PC-9 (cell line): ENCODE measurements around the gene MICAL3. TPM values are rescaled to one million over a fixed set of nuclear protein-coding genes. Genes with fewer than 3 reads are reported as not detected.

Source experiments
- BruUV-seq: library from RNA; stranded (reverse); fragments of 400-500 nt; replicated peaks from 2 replicates; lab custom pipeline; 2021; lab: Mats Ljungman, UMichigan
- CTCF ChIA-PET: fragments of 300-600 bp; sonication (Branson Sonifier 250); formaldehyde crosslinking; loops from one replicate; lab custom pipeline; 2022; ENCODE audit warnings: antibody characterized with exemption; lab: Charles Lee
- POLR2A ChIA-PET: fragments of 300-600 bp; sonication (Branson Sonifier 250); formaldehyde crosslinking; loops from one replicate; lab custom pipeline; 2022; ENCODE audit warnings: antibody characterized with exemption; ENCODE audit not compliant: unreplicated experiment; lab: Charles Lee
- DNase-seq, 2 experiments: peaks; one replicate each; pipeline versions ENCODE4 v3.0.0 to v3.0.0-alpha.2; 2015 to 2022; ENCODE audit warnings: mixed read lengths in 1 of 2
- H2AFZ ChIP-seq: fragments of 200-600 bp; sonication (generic); 2 replicates; pipeline ENCODE4 v1.8.1; 2017; ENCODE audit warnings: antibody characterized with exemption
- H3F3A ChIP-seq: fragments of 200-600 bp; sonication (generic); 2 replicates; pipeline ENCODE4 v1.8.1; 2017; ENCODE audit warnings: antibody characterized with exemption, mild to moderate bottlenecking, low read depth; ENCODE audit not compliant: insufficient read depth
- H3K27ac ChIP-seq: fragments of 200-600 bp; sonication (generic); 2 replicates; pipeline ENCODE4 v1.6.1; 2016; ENCODE audit warnings: mixed run types
- H3K27me3 ChIP-seq: fragments of 200-600 bp; sonication (generic); 2 replicates; pipeline ENCODE4 v1.6.1; 2016; ENCODE audit warnings: low read depth, mixed run types; ENCODE audit not compliant: insufficient read depth
- H3K36me3 ChIP-seq: fragments of 200-600 bp; sonication (generic); 2 replicates; pipeline ENCODE4 v1.6.1; 2016; ENCODE audit warnings: low read depth, mixed run types
- H3K4me1 ChIP-seq: fragments of 200-600 bp; sonication (generic); replicated peaks from 2 replicates; pipeline ENCODE4 v1.6.1; 2016; ENCODE audit warnings: mixed run types; ENCODE audit not compliant: insufficient read depth
- H3K4me2 ChIP-seq: fragments of 200-600 bp; sonication (generic); 2 replicates; pipeline ENCODE4 v1.6.1; 2017; ENCODE audit warnings: mixed run types
- H3K4me3 ChIP-seq: fragments of 200-600 bp; sonication (generic); 2 replicates; pipeline ENCODE4 v1.6.1; 2016; ENCODE audit warnings: mixed run types
- H3K79me2 ChIP-seq: fragments of 200-600 bp; sonication (generic); 2 replicates; pipeline ENCODE4 v1.6.1; 2017; ENCODE audit warnings: low read depth, mixed run types
- H3K9me2 ChIP-seq: fragments of 200-600 bp; sonication (generic); 2 replicates; pipeline ENCODE4 v1.8.1; 2017; ENCODE audit warnings: mild to moderate bottlenecking; ENCODE audit not compliant: insufficient read depth
- H3K9me3 ChIP-seq: fragments of 200-600 bp; sonication (generic); 2 replicates; pipeline ENCODE4 v1.8.1; 2016; ENCODE audit warnings: low read depth; ENCODE audit not compliant: insufficient read depth
- H4K20me1 ChIP-seq: fragments of 200-600 bp; sonication (generic); 2 replicates; pipeline ENCODE4 v1.8.1; 2017; ENCODE audit not compliant: insufficient read depth
- CTCF ChIP-seq: fragments of 200-600 bp; sonication (generic); conservative IDR thresholded peaks from 2 replicates; pipeline ENCODE4 v1.6.1; 2017; ENCODE audit warnings: mixed run types, antibody characterized with exemption, mild to moderate bottlenecking, moderate library complexity
- EZH2 ChIP-seq: fragments of 200-600 bp; sonication (generic); IDR thresholded peaks from 2 replicates; pipeline ENCODE4 v1.8.0; 2017; ENCODE audit warnings: antibody characterized with exemption, low read depth
- intact Hi-C: fragments of 100-400 bp; cut with micrococcal nuclease; formaldehyde crosslinking; loops from one replicate; pipeline ENCODE4 v1.10.0; 2022; ENCODE audit not compliant: unreplicated experiment
- total RNA-seq: library from RNA; stranded (reverse); gene quantifications from 2 replicates; pipeline ENCODE4 v1.2.3, GENCODE V29; 2021

Gene MICAL3
- total RNA-seq, 1 experiment from 2014 or later = 27.4 TPM

- intact Hi-C loops = no loop called here
Observed at GRCh38 chr22:18013947-18014346, 10.4 kb downstream of the MICAL3 start.

DNA sequence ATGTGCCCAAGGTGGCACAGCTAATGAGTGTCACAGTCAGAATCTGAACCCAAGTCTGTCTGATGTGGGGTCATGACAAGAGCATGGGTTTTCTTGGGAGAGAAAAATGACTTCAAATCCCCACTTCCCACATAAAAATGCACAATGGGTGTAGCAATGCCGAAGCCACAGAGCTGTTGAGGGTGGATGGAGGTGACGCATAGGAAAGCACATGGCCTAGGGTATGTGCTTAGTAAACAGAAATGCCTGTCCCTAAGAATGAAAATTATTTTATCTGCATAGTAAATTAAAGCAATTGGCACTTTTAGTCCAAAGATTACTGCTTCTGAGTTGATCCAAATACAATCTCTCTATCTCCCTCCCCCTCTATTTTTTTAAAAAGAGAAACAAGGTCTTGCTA is 10.9 kb downstream of the MICAL3 start:
- CTCF ChIA-PET = no interaction called here
- POLR2A ChIA-PET = no interaction called here
- Histone ChIP-seq H2AFZ (no peak overlapping the region), H3K36me3 (no peaks in the 10 kb centered on the region), H3F3A (no peaks in the 10 kb centered on the region), H3K27me3 (no peaks in the 10 kb centered on the region), H4K20me1 (no peaks in the 10 kb centered on the region), H3K9me3 (no peaks in the 10 kb centered on the region), H3K4me3 (no peak overlapping the region), H3K4me1 (peaks cover 5% of the 10 kb centered on the region), H3K9me2 (no peaks in the 10 kb centered on the region; the same call in 1 of the 2 replicates), H3K27ac (no peak overlapping the region), H3K79me2 (no peaks in the 10 kb centered on the region), H3K4me2 (no peak overlapping the region)
- intact Hi-C loops = no loop called here
- TF ChIP-seq CTCF (no peak), EZH2 (no peak)
- BruUV-seq = no TSS peak
- no peak for DNase-seq

More at GRCh38 chr22:18013947-18014346, 10.4 kb downstream of the MICAL3 start:
- no peak overlapping the region for H2AFZ ChIP-seq
- no peak overlapping the region for H3K27ac ChIP-seq
- no TSS peak for BruUV-seq
- no peaks in the 10 kb centered on the region for H3F3A ChIP-seq
- no peaks in the 10 kb centered on the region for H3K79me2 ChIP-seq
- DNase-seq = no peak
- TF ChIP-seq EZH2 (no peak), CTCF (no peak)
- no peak overlapping the region for H3K4me2 ChIP-seq
- no peaks in the 10 kb centered on the region for H3K9me2 ChIP-seq
- no peaks in the 10 kb centered on the region for H3K9me3 ChIP-seq
- ChIA-PET CTCF (no interaction called here), POLR2A (no interaction called here)
- H3K27me3 ChIP-seq = no peaks in the 10 kb centered on the region
- no peak overlapping the region for H3K4me3 ChIP-seq
- peaks cover 5% of the 10 kb centered on the region for H3K4me1 ChIP-seq
- no peaks in the 10 kb centered on the region for H3K36me3 ChIP-seq
- no peaks in the 10 kb centered on the region for H4K20me1 ChIP-seq

DNA sequence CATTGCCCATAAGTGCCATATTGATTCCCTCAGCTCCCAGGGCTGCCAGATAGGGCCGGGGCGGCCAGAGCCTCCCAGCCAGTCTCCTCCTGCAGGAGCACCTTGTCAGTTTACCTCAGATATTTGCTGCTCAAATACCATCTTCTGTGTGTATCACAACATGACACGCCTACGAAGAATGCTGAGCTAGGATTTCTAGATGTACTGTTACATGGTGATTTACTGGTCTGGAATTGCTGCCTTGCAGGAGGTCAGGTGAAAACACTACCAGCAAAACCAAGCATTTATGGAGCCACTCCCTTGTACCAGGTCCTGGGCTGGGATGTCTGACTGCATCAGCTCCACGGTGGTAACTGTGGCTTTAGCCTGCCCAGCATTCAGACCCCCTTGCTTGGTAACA is 11.8 kb downstream of the MICAL3 start:
- Histone ChIP-seq H3K27ac (no peak overlapping the region), H3K27me3 (no peaks in the 10 kb centered on the region), H3K4me3 (no peak overlapping the region), H3F3A (no peaks in the 10 kb centered on the region), H2AFZ (no peak overlapping the region), H3K79me2 (no peaks in the 10 kb centered on the region), H4K20me1 (no peaks in the 10 kb centered on the region), H3K9me2 (no peaks in the 10 kb centered on the region; the same call in 1 of the 2 replicates), H3K9me3 (no peaks in the 10 kb centered on the region), H3K4me2 (no peak overlapping the region), H3K36me3 (no peaks in the 10 kb centered on the region), H3K4me1 (peaks cover 5% of the 10 kb centered on the region)
- peak in 1 of 2 experiments; percentile 71 for DNase-seq
- intact Hi-C loops = no loop called here
- TF ChIP-seq EZH2 (no peak), CTCF (no peak)
- no TSS peak for BruUV-seq
- POLR2A ChIA-PET = interaction anchor here (0.7 kb wide), 1 partner anchor 13 kb away, joined by 5 read pairs; no protein-coding TSS in a partner anchor
- CTCF ChIA-PET = no interaction called here
